HuH-7.5 (cell line): ENCODE results near the gene PAK1.
A peak's percentile ranks its signal among the peaks of the same experiment; 100 is the strongest.
"Not testable (repeated sequence)": the region's sequence is repeated elsewhere in the genome, so short reads cannot be mapped to it uniquely, and the experiment has no call there.

Experiments used
- DNase-seq: peaks from one replicate; pipeline ENCODE4 v3.0.0; 2011; ENCODE audit warnings: low spot score

The PAK1 gene

GRCh38 chr11:77401486-77402217 is 72.2 kb downstream of the PAK1 start:
- DNase-seq, result no peak

DNA sequence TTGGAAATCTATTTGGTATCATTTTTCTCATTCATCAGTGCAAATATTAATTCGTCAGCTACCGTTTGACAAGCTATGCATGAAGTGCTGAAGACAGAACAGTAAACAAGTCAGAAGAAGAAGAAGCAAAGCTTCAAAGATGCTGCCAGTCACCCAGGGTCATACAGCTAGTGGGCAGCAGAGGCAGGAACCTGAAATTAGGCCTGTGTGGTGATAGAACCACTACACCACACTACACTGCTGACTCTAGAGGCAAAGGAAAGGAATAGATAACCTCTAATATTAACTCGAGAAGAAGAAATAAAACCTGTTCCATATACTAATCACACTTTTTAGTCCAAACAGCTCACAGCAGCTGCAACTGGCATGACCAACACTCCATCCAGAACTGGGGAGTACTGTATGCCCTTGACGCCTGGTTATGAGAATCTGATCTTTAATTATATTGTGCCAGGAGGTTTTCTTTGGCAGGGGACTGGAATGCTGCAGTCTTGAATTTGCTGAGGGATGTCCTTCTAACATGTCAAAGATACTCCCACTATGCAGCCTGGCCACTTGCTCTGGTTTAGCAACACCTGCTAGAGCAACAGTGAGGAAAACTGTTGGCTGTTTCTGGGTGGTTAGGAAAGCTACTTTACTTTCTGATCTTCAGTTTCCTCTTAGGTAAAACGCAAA is 73.0 kb downstream of the PAK1 start:
- DNase-seq, result no peak

DNA sequence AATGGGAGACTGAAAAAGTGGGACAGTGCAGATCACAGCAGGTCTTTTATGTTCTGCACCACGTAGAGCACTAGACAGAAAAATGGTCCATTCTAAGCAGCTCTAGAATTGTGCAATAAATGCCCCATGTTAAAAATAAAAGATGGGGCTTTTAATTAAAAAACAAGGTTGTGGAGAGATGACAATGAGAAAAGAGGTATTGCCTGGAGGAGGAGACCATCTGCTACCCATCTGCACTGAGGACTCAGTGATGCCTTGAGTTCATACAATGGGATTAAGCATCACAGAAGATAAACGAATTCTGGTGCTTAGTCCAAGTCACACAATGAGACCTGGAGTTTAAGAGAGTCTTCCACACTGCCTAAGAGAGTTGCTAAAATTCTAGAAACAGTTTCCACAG is 73.6 kb downstream of the PAK1 start:
- no peak for DNase-seq

- DNase-seq, result no peak
Measured at GRCh38 chr11:77397631-77398030, 76.3 kb downstream of the PAK1 start.

DNA sequence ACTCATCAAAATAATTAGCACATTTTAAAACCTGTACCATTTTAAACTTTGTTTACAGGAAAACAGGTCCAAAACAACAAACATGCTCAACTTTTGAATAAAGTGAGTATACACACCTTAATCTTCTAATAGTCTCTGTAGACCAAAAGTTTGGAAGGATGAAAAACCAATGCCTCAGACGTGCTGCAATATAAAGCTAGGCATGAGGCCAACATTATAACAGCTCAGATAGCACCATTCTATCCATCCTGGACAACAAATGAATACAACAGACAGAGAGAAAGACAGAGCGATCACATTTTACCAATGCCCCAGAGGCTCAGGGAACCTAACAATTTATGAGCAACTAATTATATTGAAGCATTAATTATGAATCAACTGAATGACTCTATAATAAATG is 77.0 kb downstream of the PAK1 start:
- DNase-seq, result no peak

DNA sequence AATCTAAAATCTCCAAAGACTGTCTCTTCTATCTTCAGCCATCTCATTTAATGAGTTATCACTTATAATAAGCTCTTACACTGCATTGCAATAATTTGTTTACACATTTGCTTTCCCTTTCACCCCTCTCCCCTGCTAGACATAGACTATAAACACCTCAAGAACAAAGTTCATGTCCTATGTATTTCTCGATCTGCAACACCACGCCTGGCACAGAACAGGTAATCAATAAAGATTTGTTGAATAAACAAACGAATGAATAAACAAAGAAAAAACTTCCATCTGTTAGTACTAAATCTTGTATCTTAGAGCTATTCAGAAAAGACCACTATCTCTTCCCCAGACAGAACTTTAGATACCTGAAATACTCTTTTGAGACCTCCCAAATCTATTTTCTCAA is 77.6 kb downstream of the PAK1 start:
- DNase-seq, result peak; percentile 20

GRCh38 chr11:77395460-77396173 is 78.3 kb downstream of the PAK1 start:
- DNase-seq, result no peak

- DNase-seq, result no peak
Measured at GRCh38 chr11:77392842-77393241, 81.1 kb downstream of the PAK1 start.

GRCh38 chr11:77387701-77388100 is 86.2 kb downstream of the PAK1 start:
- DNase-seq, result no peak

DNA sequence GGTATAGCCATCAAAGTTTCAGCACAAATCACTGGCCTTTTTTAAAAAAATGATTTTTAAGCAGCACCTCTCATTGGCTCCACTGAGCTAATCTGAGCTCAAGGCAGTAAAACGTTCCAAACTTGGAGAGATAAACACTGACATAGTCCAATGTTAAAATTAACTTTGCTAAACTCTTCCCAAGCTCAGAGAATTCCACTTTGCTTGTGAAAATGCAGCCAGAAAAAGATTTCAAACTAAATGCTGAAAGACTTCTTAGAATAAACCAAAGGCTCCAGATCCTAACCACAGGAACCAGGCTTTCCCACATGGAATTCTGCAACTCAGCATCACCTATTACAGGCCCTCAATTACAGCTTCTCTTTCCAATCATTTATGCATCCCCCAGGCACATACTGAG is 87.7 kb downstream of the PAK1 start:
- DNase-seq, result no peak

DNA sequence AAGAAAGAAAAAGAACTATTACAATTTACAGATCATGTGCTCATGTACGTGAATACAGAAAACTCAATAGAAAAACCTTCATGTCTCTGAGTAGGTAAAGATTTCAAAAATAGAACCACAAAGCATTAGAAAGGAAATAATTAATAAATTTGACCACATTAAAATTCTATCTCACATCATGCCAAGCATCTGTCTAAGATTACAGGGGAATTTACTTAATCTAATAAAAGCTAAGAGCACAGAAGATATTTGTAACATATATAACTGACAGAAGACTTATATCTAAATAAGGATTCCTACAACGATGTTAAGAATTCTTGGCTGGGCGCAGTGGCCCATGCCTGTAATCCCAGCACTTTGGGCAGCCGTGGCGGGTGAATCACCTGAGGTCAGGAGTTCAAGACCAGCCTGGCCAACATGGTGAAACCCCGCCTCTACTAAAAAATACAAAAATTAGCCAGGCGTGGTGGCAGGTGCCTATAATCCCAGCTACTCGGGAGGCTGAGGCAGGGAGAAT is 88.6 kb downstream of the PAK1 start:
- DNase-seq, result not testable (repeated sequence)

- no peak for DNase-seq
Measured at GRCh38 chr11:77384571-77384970, 89.3 kb downstream of the PAK1 start.

DNA sequence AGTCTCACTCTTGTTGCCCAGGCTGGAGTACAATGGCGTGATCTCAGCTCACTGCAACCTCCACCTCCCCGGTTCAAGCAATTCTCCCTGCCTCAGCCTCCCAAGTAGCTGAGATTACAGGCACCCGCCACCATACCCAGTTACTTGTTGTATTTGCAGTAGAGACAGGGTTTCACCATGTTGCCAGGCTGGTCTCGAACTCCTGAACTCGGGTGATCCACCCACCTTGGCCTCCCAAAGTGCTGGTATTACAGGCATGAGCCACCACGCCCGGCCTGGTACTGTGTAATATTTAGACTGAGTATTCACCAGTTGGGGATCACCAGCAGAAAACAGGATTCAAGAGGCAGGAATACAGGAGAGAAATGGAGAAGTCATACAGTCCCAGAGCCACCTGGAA is 90.5 kb downstream of the PAK1 start:
- DNase-seq, result not testable (repeated sequence)

DNA sequence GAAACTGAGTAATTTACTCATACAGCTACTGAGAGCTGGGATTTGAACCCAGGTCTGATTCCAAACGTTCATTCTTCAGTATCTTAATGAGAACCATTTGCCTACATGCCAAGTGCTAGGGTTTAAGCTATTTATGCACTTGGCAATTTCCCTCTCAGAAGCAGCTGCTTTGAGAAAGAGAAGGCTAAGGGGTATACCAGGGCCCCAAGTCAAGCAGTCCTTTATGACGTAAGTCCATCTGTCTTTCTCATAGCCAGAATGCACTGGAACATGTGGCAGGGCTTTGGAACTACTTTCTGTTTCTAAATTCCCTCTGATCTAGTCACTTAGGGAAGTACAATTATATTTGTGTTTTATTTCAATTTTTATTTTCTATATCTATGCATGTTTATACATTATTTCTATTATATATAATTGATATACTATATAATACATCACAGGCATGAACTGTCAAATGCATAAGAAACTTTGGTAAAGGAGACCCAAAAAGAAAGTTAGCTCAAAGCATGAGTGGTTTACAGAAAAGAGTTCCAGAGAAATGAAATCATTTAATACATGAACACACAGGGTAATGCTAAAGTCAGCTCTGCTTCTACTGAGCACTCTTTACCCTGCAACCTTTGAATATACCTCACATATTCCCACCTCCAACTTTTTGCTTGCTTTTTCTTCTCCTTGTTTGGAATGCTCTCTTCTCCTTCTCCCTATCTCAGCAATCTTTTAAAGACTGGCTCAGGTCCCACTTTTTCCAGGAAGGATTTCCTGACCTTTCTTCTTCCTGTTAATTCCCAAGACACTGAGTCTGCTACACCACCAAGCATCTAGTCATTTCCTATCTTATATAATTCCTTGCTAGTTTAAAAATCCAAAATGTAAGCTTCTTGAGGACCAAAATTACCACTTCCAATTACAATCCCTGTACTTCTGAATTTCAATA is 91.9 kb downstream of the PAK1 start:
- DNase-seq, result no peak

DNA sequence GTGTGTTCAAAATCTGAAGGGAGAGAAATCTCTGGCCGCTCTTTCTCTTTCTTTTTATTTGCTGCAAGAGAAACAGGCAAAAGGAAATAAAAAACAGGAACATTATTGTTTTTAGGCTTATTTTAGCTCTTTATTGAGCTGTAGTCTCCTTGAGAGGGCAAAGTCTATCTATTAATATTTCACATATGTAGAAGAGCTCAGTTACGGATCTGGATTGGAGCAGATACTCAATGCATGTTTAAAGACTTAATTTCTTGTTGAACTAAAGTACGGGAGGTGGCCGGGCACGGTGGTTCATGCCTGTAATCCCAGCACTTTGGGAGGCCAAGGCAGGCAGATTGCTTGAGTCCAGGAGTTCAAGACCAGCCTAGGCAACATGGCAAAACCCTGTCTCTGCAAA is 94.0 kb downstream of the PAK1 start:
- DNase-seq, result no peak

- no peak for DNase-seq
Measured at GRCh38 chr11:77379253-77379652, 94.6 kb downstream of the PAK1 start.

DNA sequence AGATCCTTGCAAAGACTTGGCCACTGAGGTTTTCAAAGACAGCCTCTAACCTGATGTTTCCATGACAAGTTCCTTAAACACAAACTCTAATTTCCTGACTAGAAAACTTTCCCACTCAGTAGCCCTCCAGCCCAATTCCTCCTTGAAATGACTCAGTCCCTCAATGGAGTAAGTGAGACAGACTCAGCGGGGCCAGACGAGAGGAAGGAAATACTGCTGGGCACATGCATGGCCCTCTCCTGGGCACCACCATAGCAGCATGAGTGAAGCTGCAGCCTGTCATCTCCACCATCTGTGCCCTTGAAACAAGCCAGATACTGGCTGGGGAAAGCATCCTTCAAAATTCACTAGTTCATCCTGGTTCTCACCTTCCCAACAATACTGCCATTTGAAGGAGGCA is 96.2 kb downstream of the PAK1 start:
- no peak for DNase-seq

- no peak for DNase-seq
Measured at GRCh38 chr11:77375107-77375506, 98.8 kb downstream of the PAK1 start.

DNA sequence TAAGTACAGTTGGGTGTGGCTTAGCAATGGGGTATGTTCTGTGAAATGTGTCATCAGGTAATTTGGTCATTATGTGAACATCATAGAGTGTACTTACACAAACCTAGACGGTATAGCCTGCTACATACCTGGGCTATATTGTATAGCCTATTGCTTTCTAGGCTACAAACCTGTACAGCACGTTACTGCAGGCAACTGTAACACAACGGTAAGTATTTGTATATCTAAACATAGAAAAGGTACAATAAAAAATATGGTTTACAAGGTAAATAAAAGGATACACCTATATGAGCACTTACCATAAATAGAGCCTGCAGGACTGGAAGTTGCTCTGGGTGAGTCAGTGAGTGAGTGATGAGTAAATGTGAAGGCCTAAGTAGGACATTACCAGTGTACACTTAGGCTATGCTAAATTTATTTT is 99.3 kb downstream of the PAK1 start:
- DNase-seq, result no peak

- DNase-seq, result no peak
Measured at GRCh38 chr11:77374108-77374507, 99.8 kb downstream of the PAK1 start.

GRCh38 chr11:77372726-77373125 is 101.2 kb downstream of the PAK1 start:
- no peak for DNase-seq

- no peak for DNase-seq
Measured at GRCh38 chr11:77371646-77372045, 102.2 kb downstream of the PAK1 start.
